Measurements from ENCODE around the gene MTFP1.
A peak's percentile ranks its signal among the peaks of the same experiment; 100 is the strongest.
"Not testable (repeated sequence)": the region's sequence is repeated elsewhere in the genome, so short reads cannot be mapped to it uniquely, and the experiment has no call there.

The MTFP1 gene

DNA sequence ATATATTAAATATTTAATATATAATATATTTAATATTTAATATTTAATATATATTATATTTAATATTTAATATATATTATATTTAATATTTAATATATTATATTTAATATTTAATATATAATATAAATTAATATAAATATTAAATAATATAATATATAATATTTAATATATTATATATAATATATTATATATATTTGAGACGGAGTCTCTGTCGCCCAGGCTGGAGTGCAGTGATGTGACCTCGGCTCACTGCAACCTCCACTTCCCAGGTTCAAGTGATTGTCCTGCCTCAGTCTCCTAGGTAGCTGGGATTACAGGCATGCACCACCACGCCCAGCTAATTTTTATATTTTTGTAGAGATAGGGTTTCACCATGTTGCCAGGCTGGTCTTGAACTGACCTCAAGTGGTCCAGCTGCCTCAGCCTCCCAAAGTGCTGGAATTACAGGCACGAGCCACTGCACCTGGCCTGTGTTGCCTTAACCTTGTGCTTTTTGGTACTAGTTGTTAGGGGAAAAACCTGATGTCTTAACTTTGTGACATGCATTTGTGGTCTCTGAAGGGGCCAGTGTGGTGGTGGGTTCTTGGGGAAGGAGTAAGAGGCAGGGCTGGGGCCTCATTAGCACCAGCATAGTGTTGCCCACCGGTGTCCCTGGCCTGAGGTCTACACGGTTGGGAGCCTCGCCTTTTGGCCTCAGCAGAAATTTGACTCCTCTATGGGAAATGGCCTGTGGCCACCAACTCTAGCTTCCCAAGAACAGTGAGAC lies 29.7 kb downstream of the MTFP1 start:
- DNase-seq (ENCODE audit: low spot score), result no peak

DNA sequence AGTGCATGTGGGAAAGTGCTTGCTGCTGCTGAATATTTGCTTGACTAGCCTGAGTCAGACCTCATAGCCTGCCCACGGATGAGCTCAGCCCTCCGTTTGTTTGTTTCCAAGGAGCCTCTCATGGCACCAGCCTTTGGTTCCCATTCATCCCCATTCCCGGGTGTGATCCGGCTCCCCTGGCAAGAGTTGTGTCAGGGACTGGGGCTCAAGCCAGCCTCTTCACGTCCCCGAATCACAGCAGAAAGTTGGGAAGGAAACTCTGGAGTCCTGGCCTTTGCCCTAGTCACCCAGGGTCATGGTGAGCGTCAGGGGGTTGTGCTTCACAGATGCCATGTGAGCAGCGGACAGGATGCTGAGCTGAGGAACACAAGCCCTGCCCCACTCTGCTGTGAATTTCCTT lies 32.4 kb downstream of the MTFP1 start:
- peak; percentile 62 for DNase-seq (ENCODE audit: low spot score)

- peak; percentile 27 for DNase-seq (ENCODE audit: low spot score)
Measured at GRCh38 chr22:30459181-30460052, 33.8 kb downstream of the MTFP1 start.

GRCh38 chr22:30460147-30460546 lies 34.6 kb downstream of the MTFP1 start:
- no peak for DNase-seq (ENCODE audit: low spot score)

DNA sequence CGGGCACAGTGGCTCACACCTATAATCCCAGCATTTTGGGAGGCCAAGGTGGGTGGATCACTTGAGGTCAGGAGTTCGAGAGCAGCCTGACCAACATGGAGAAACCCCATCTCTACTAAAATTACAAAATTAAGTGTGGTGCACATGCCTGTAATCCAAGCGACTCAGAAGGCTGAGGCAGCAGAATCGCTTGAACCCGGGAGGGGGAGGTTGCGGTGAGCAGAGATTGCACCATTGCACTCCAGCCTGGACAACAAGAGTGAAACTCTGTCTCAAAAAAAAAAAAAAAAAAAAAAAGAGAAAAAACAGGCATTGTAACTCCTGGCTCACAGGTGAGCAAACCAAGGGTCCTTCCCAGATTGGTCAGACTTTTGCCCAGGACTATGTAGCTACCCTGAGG lies 35.0 kb downstream of the MTFP1 start:
- DNase-seq (ENCODE audit: low spot score), result not testable (repeated sequence)

GRCh38 chr22:30469165-30469564 lies 43.6 kb downstream of the MTFP1 start:
- no peak for DNase-seq (ENCODE audit: low spot score)

- no peak for DNase-seq (ENCODE audit: low spot score)
Measured at GRCh38 chr22:30470655-30471054, 45.1 kb downstream of the MTFP1 start.

DNA sequence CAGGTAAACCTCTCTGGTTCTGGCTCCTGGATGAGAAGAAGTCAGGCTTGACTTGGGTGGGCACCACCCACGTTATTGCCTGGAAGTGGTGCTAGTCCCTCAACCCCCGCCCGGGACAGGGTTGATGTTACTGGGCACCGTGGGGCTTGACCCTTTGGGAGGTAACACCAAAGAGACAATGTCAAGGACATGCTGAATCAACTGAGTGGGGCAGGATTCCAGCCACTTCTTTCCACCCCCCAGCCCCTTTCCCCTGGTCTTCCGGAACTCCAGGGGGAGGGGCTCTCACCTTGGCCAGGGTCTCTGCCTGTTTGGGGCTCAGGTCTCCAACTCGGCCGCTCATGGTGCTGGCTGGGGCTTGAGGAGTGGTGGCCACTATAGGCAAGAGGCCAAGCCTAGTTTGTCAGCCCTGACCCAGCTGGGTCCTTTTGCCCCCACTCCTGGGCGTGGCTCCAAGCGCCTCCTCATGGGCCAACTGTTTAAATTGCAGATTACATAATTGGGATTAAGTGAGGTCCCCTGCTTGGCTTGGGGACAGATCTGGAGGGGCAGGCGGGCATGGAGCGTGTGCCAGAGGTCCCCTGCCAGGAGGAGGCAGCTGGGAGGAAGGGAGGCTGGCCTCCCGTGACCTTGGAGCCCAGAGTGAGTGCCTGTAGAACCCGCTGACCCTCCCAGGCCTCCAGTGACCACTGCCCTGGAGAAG lies 46.2 kb downstream of the MTFP1 start, which contains the start of gene SEC14L3:
TSS of gene SEC14L3 (minus strand) at position 402 of the 703 bp plus-strand sequence. CDS start at position 343, 59 bp downstream.
- no peak for DNase-seq (ENCODE audit: low spot score)

DNA sequence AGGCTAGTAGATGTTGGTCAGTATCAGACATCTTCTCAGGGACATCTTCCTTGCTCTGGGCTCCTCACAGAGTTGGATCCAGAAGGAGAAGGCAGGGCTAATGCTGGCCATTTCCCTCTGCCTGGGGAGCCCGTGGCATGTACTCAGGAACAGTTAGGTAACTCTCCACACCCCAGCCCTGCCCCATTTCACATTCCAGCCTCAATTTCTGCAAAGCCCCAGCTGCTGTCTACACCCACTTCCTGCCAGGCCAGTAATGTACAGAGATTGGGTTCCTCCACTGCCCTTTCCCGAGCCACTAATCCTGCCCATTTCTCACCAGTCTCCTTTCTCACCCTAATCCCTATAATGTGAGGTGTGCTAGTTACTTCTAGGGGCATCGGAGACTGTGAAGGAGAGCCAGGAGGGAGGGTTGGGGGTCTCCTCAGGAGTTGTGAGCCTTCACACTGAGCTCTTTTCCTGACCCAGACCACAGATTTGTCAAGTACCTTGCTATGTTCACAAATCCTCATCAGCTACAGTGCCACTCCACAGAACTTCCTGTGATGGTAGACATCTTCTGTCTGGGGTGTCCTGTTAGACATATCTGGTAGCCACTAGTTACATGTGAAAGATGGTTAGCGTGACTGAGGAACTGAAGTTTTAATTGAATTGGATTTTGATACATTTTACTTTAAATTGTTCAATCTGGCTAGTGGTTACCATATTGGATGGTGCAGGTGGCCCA lies 47.6 kb downstream of the MTFP1 start:
- DNase-seq (ENCODE audit: low spot score), result no peak

GRCh38 chr22:30474121-30474520 lies 48.6 kb downstream of the MTFP1 start:
- no peak for DNase-seq (ENCODE audit: low spot score)

DNA sequence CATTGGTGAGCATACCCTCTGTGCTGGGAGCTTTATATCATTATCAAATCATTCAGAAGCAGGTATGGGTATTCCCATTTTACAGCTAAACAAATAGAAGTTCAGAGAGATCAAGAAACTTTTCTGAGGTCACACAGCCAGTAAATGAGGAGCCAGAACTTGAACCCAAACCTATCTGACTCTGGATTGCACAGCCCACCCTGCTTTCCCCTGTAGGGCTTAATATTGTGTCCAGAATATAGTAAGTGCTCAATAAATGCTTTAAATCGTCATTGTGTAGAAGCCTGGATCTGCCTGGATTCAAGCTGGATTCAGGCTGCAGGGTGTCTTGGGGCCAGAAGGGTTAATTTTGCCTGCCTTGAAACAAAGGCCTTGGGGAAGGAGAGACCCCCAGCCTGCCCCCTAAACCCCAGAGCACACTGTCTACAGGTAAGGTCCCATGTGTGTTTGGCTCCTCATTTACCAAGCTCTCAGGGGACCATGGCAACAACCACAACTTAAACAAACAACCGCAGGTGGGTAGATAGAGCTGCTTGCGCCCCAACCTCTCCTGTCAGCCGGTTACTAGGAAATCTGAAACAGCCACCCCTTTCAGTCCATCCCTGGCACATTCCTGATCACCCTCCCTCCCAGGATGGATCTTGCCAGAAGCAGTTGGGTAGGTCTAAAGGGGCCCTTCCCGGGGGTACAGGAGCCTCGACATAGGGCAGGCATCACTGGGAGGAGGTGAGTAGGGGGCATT lies 49.3 kb downstream of the MTFP1 start:
- no peak for DNase-seq (ENCODE audit: low spot score)

Measured in AG08396 (cell line).